PC-3 (cell line): Measurements from ENCODE around the gene DGCR2.

ENCODE experiments used
- CTCF ChIP-seq: fragments of 300-600 bp; sonication (generic); conservative IDR thresholded peaks from 2 replicates; pipeline ENCODE4 v1.5.1; 2017; ENCODE audit warnings: antibody characterized with exemption, low read depth, mild to moderate bottlenecking, low read length
- EZH2phosphoT487 ChIP-seq: fragments of 300-600 bp; sonication (generic); IDR thresholded peaks from 2 replicates; pipeline ENCODE4 v1.6.1; 2018; ENCODE audit warnings: mild to moderate bottlenecking, antibody characterized with exemption, low read length, borderline replicate concordance

GRCh38 chr22:19138217-19139000 is 16.2 kb upstream of the DGCR2 start:
- TF ChIP-seq EZH2phosphoT487 (no peak), CTCF (no peak)
